Sigmoid colon (tissue), 7 donors: ENCODE results near the gene PYGM. TPM values are rescaled to one million over a fixed set of nuclear protein-coding genes. Genes with fewer than 3 reads are reported as not detected.

Source experiments
- DNase-seq: peaks from one replicate; pipeline ENCODE4 v3.0.0-alpha.2; 2019
- H3K27ac ChIP-seq, 4 donors: fragments of 200-600 bp; sonication (generic); one replicate each; pipeline ENCODE4 v1.5.1; 2016 to 2019; ENCODE audit warnings: mild to moderate bottlenecking in 1 of 4
- H3K27me3 ChIP-seq, 3 donors: fragments of 200-600 bp; sonication (generic); one replicate each; pipeline ENCODE4 v1.5.1; 2019; ENCODE audit warnings: mild to moderate bottlenecking in 1 of 3
- H3K36me3 ChIP-seq, 4 donors: fragments of 200-600 bp; sonication (generic); one replicate each; pipeline ENCODE4 v1.5.1; 2016 to 2019
- H3K4me1 ChIP-seq, 4 donors: fragments of 200-600 bp; sonication (generic); one replicate each; pipeline ENCODE4 v1.5.1; 2017 to 2019
- H3K4me3 ChIP-seq, 4 donors: fragments of 200-600 bp; sonication (generic); one replicate each; pipeline ENCODE4 v1.5.1; 2017 to 2019; ENCODE audit warnings: mild to moderate bottlenecking in 2 of 4, moderate library complexity in 1 of 4
- H3K9me3 ChIP-seq, 4 donors: fragments of 200-600 bp in 3 of 4; sonication (generic) in 3 of 4; one replicate each; pipeline versions ENCODE4 v1.5.1 to v1.6.1; 2013 to 2019
- EP300 ChIP-seq, 4 donors: sonication (generic); formaldehyde crosslinking; IDR thresholded peaks; one replicate each; pipeline ENCODE4 v1.6.1; 2017; ENCODE audit warnings: antibody characterized with exemption in 4 of 4
- POLR2A ChIP-seq, 2 donors: fragments of 450-650 bp; IDR thresholded peaks; one replicate each; pipeline ENCODE4 v1.6.1; 2016; ENCODE audit warnings: antibody characterized with exemption in 2 of 2, mild to moderate bottlenecking in 2 of 2, moderate library complexity in 2 of 2
- POLR2AphosphoS5 ChIP-seq, 4 donors: sonication (generic); formaldehyde crosslinking; IDR thresholded peaks; one replicate each; pipeline ENCODE4 v1.6.1; 2017; ENCODE audit warnings: antibody characterized with exemption in 4 of 4
- WGBS, 2 donors: extraction: QIAGEN DNeasy Blood & Tissue Kit; methylation state at CpG; one replicate each; pipeline ENCODE4 v1.1.7; 2013; 5-methylcytosine and 5-hydroxymethylcytosine counted together
- intact Hi-C: fragments of 100-400 bp; cut with DNase I; formaldehyde crosslinking; loops from one replicate; pipeline ENCODE4 v1.15.1; 2023
- polyA plus RNA-seq, 3 donors: library from polyadenylated mRNA; stranded (reverse); fragments of 200-250 nt; gene quantifications; one replicate each; pipeline ENCODE4 v1.2.3, GENCODE V29; 2013
- total RNA-seq, 4 donors: library from RNA; depleted of rRNA; stranded (reverse); fragments of >200 nt; gene quantifications; one replicate each; pipeline ENCODE4 v1.1.0, GENCODE V29; 2016
- TF ChIP-seq, protein P1 (sequence below), 4 experiments: fragments of 450-650 bp in 3 of 4; fragments of 200-600 bp in 1 of 4; IDR thresholded peaks; one replicate each; pipeline ENCODE4 v1.5.1; 2016 to 2019; ENCODE audit warnings: antibody characterized with exemption in 4 of 4, mild to moderate bottlenecking in 3 of 4, moderate library complexity in 2 of 4
- donor health status: healthy with polysubstance abuse.
- donor health status: Bipolar disorder and iron deficiency.
- donor health status: healthy.

The PYGM gene
- total and polyA plus RNA-seq, 7 donors, result 0.23 to 42.1 (median 10.5) TPM

DNA sequence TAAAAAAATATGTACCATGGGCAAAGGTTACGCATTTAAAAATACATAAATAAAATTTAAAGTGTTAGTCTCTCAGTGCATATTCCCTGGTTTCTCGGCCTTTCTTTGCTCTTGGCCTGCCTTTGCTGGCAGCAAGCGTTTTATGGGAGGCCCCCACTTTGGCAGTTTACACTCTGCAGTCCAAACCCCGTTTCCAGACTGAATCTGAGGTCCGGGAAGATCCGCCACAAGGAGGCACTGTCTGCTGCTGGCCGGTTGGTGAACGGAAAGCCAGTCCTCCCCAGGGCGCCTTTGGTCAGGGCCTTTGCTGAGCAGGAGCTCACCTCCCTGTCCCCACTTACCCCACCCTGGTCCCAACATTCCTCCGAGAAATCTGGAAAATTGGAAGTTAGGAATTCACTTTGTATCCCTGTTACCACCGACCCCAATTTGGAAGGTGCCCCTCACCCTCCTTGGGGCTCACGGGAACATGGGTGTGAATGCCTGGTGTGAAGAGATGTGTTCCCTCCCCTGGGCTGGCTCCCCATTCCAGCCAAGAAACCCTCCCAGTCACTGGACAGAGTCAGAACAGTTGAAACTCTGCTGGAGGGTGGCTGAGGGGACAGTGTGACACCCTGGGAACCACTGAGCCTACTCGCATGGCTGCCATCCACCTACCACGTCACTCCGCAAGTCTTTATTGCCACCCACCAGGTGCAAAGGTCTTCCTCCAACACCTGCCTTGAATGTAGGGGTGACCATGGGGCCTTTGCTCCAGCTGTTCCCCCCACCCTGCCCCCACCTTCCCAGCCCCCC, 27.9 kb upstream of the PYGM start:
- no peak for TF ChIP-seq POLR2AphosphoS5 (IDR thresholded peaks at IDR 0.05)
- TF ChIP-seq, protein P1, sequence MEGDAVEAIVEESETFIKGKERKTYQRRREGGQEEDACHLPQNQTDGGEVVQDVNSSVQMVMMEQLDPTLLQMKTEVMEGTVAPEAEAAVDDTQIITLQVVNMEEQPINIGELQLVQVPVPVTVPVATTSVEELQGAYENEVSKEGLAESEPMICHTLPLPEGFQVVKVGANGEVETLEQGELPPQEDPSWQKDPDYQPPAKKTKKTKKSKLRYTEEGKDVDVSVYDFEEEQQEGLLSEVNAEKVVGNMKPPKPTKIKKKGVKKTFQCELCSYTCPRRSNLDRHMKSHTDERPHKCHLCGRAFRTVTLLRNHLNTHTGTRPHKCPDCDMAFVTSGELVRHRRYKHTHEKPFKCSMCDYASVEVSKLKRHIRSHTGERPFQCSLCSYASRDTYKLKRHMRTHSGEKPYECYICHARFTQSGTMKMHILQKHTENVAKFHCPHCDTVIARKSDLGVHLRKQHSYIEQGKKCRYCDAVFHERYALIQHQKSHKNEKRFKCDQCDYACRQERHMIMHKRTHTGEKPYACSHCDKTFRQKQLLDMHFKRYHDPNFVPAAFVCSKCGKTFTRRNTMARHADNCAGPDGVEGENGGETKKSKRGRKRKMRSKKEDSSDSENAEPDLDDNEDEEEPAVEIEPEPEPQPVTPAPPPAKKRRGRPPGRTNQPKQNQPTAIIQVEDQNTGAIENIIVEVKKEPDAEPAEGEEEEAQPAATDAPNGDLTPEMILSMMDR (IDR thresholded peaks at IDR 0.05), result peak; percentile 26 to 70 (median 60)
- H3K4me3 ChIP-seq, result no peak overlapping the region
- H3K27ac ChIP-seq, result peak overlapping the region in 2 of 4 donors; percentile 26 to 49
- intact Hi-C loops, result loop anchor here (5.0 kb wide), 1 partner anchor 100 kb away; no protein-coding TSS in a partner anchor
- H3K4me1 ChIP-seq, result peaks cover 0 to 9% (median 6%) of the 10 kb centered on the region in 4 donors
- DNase-seq, result peak; percentile 83
- H3K27me3 ChIP-seq, result no peaks in the 10 kb centered on the region
- WGBS, 2 donors, result 26 to 48% methylated on average over 15 of the region's 15 CpGs
- H3K9me3 ChIP-seq, result no peaks in the 10 kb centered on the region
- peaks cover 0 to 29% (median 6%) of the 10 kb centered on the region in 4 donors for H3K36me3 ChIP-seq

DNA sequence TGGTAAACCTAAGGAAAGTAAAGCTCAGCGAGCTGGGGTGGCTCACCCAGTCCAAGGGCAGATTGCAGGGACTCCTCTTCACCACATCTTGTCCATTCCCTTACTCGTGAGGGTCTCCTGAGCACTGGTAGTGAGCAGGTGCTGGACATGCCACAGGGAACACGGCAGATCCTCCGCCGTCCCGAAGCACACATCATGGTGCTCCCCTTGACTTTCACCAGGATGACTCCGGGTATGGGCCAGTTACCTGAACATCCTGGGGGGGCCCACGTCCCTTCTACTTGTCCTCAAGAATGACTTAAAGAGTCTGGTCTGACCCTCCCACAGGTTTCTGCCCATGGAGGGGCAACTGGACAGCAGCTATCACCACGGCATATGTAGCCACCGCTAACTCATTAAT, 26.5 kb upstream of the PYGM start:
- 92 to 93% methylated on average over 10 of the region's 10 CpGs for WGBS, 2 donors
- TF ChIP-seq EP300 (IDR thresholded peaks at IDR 0.05), result no peak
- TF ChIP-seq, protein P1 (IDR thresholded peaks at IDR 0.05), result no peak
- no peak for TF ChIP-seq POLR2A (IDR thresholded peaks at IDR 0.05)
- no peak for TF ChIP-seq POLR2AphosphoS5 (IDR thresholded peaks at IDR 0.05)
- Histone ChIP-seq H3K4me1 (peaks cover 0 to 9% (median 6%) of the 10 kb centered on the region in 4 donors), H3K9me3 (no peaks in the 10 kb centered on the region), H3K4me3 (no peak overlapping the region), H3K27ac (no peak overlapping the region), H3K27me3 (no peaks in the 10 kb centered on the region), H3K36me3 (peaks cover 0 to 21% (median 4%) of the 10 kb centered on the region in 4 donors)
- peak; percentile 50 for DNase-seq
- intact Hi-C loops, result loop anchor here (5.0 kb wide), 1 partner anchor 101 kb away; no protein-coding TSS in a partner anchor

GRCh38 chr11:64784813-64785581, 25.2 kb upstream of the PYGM start:
- WGBS, 2 donors, result 22 to 66% methylated on average over 12 of the region's 12 CpGs
- no peak for DNase-seq
- intact Hi-C loops, result loop anchor here (5.0 kb wide), 1 partner anchor 102 kb away; no protein-coding TSS in a partner anchor

GRCh38 chr11:64778473-64779298, 18.9 kb upstream of the PYGM start, which contains the start of gene SF1:
Gene SF1, minus strand, starts transcription at chr11:64778542. Its CDS starts 150 bp downstream, at chr11:64778392.
- H3K36me3 ChIP-seq, result peaks cover 20 to 30% (median 26%) of the 10 kb centered on the region in 4 donors
- TF ChIP-seq POLR2A (IDR thresholded peaks at IDR 0.05) (peak; percentile 69 to 91), EP300 (IDR thresholded peaks at IDR 0.05) (peak in 1 of 4 donors; percentile 20), POLR2AphosphoS5 (IDR thresholded peaks at IDR 0.05) (peak; percentile 96 to 98 (median 98))
- TF ChIP-seq, protein P1 (IDR thresholded peaks at IDR 0.05), result no peak
- peaks cover 0 to 42% (median 35%) of the 10 kb centered on the region in 4 donors for H3K4me1 ChIP-seq
- peak within 1 kb of the TSS; percentile 99 to 100 (median 100) for H3K27ac ChIP-seq
- H3K9me3 ChIP-seq, result no peaks in the 10 kb centered on the region
- no peaks in the 10 kb centered on the region for H3K27me3 ChIP-seq
- intact Hi-C loops, result loop anchor here (2.0 kb wide), 1 partner anchor 34 kb away; the partner anchor contains the start of gene RASGRP2
- H3K4me3 ChIP-seq, result peak within 1 kb of the TSS; percentile 96 to 99 (median 98)
- DNase-seq, result peak; percentile 100
- 1% methylated on average over 80 of the region's 80 CpGs for WGBS, 2 donors

More at GRCh38 chr11:64784813-64785581, 25.2 kb upstream of the PYGM start:
- peaks cover 0 to 9% (median 6%) of the 10 kb centered on the region in 4 donors for H3K4me1 ChIP-seq
- TF ChIP-seq POLR2AphosphoS5 (IDR thresholded peaks at IDR 0.05) (no peak), POLR2A (IDR thresholded peaks at IDR 0.05) (no peak), EP300 (IDR thresholded peaks at IDR 0.05) (no peak)
- TF ChIP-seq, protein P1 (IDR thresholded peaks at IDR 0.05), result no peak
- no peak overlapping the region for H3K4me3 ChIP-seq
- H3K36me3 ChIP-seq, result peaks cover 0 to 14% (median 3%) of the 10 kb centered on the region in 4 donors
- no peaks in the 10 kb centered on the region for H3K9me3 ChIP-seq
- no peak overlapping the region for H3K27ac ChIP-seq
- H3K27me3 ChIP-seq, result no peaks in the 10 kb centered on the region
